NCI-H2029 treated with DMSO at 0.1 percent for 48 hours (cell line): ENCODE results near the gene LPCAT4.
A peak's percentile ranks its signal among the peaks of the same experiment; 100 is the strongest.
"Not testable (repeated sequence)": the region's sequence is repeated elsewhere in the genome, so short reads cannot be mapped to it uniquely, and the experiment has no call there.

ENCODE experiments used
- DNase-seq: peaks from one replicate; lab custom pipeline; 2025; lab: John Stamatoyannopoulos, UW

The LPCAT4 gene

GRCh38 chr15:34367101-34368081, at the start of gene LPCAT4:
Gene LPCAT4, minus strand, starts transcription at chr15:34367196. Its CDS starts 96 bp downstream, at chr15:34367100.
- peak; percentile 3 for DNase-seq

GRCh38 chr15:34409511-34409910, 42.5 kb upstream of the LPCAT4 start:
- DNase-seq: not testable (repeated sequence)

- not testable (repeated sequence) for DNase-seq
Measured at GRCh38 chr15:34408973-34409372, 42.0 kb upstream of the LPCAT4 start.

GRCh38 chr15:34403899-34404298, 36.9 kb upstream of the LPCAT4 start:
- DNase-seq: not testable (repeated sequence)

- not testable (repeated sequence) for DNase-seq
Measured at GRCh38 chr15:34403160-34403598, 36.2 kb upstream of the LPCAT4 start.

GRCh38 chr15:34397637-34398259, 30.8 kb upstream of the LPCAT4 start:
- not testable (repeated sequence) for DNase-seq

- DNase-seq: not testable (repeated sequence)
Measured at GRCh38 chr15:34392981-34393380, 26.0 kb upstream of the LPCAT4 start.

GRCh38 chr15:34389594-34390086, 22.6 kb upstream of the LPCAT4 start:
- not testable (repeated sequence) for DNase-seq

GRCh38 chr15:34381829-34382521, 15.0 kb upstream of the LPCAT4 start:
- DNase-seq: not testable (repeated sequence)

GRCh38 chr15:34380491-34380890, 13.5 kb upstream of the LPCAT4 start:
- DNase-seq: not testable (repeated sequence)

- DNase-seq: no peak
Measured at GRCh38 chr15:34376856-34377255, 9.9 kb upstream of the LPCAT4 start.

GRCh38 chr15:34375541-34375940, 8.5 kb upstream of the LPCAT4 start:
- DNase-seq: not testable (repeated sequence)

GRCh38 chr15:34374816-34375215, 7.8 kb upstream of the LPCAT4 start:
- no peak for DNase-seq

GRCh38 chr15:34373951-34374350, 7.0 kb upstream of the LPCAT4 start:
- no peak for DNase-seq

GRCh38 chr15:34370643-34371042, 3.6 kb upstream of the LPCAT4 start:
- DNase-seq: no peak

GRCh38 chr15:34370129-34370528, 3.1 kb upstream of the LPCAT4 start:
- no peak for DNase-seq

- peak; percentile 1 for DNase-seq
Measured at GRCh38 chr15:34366271-34367065, 528 bp downstream of the LPCAT4 start.

GRCh38 chr15:34365836-34366235, 1.2 kb downstream of the LPCAT4 start:
- no peak for DNase-seq

GRCh38 chr15:34365091-34365825, 1.7 kb downstream of the LPCAT4 start:
- DNase-seq: no peak

GRCh38 chr15:34364041-34364440, 3.0 kb downstream of the LPCAT4 start:
- DNase-seq: no peak
